RWPE1 (cell line): ENCODE measurements around the gene PXDN.
"Not testable (repeated sequence)": the region's sequence is repeated elsewhere in the genome, so short reads cannot be mapped to it uniquely, and the experiment has no call there.

Source experiments
- CTCF ChIA-PET: fragments of 350-600 bp; sonication (Branson Sonifier 250); formaldehyde crosslinking; extraction: SDS; loops from one replicate; lab custom pipeline; 2021; lab: Yijun Ruan, JAX
- POLR2A ChIA-PET: fragments of 400-600 bp; formaldehyde crosslinking; extraction: SDS; loops from one replicate; lab custom pipeline; 2020; ENCODE audit warnings: antibody characterized with exemption; ENCODE audit not compliant: low non-redundant PET; lab: Yijun Ruan, JAX
- DNase-seq: peaks from one replicate; pipeline ENCODE4 v3.0.0; 2012; ENCODE audit warnings: low spot score
- H3K27ac ChIP-seq: fragments of 450-650 bp; 2 replicates; pipeline ENCODE4 v1.5.1; 2017
- TF ChIP-seq, protein P1 (sequence below): fragments of 450-650 bp; conservative IDR thresholded peaks from 2 replicates; pipeline ENCODE4 v1.5.1; 2017; ENCODE audit warnings: low read depth, mild to moderate bottlenecking

PXDN gene

GRCh38 chr2:1739322-1739957, 4.9 kb downstream of the PXDN start:
- no peak for DNase-seq
- peak overlapping the region; percentile 52 for H3K27ac ChIP-seq
- TF ChIP-seq, protein P1, sequence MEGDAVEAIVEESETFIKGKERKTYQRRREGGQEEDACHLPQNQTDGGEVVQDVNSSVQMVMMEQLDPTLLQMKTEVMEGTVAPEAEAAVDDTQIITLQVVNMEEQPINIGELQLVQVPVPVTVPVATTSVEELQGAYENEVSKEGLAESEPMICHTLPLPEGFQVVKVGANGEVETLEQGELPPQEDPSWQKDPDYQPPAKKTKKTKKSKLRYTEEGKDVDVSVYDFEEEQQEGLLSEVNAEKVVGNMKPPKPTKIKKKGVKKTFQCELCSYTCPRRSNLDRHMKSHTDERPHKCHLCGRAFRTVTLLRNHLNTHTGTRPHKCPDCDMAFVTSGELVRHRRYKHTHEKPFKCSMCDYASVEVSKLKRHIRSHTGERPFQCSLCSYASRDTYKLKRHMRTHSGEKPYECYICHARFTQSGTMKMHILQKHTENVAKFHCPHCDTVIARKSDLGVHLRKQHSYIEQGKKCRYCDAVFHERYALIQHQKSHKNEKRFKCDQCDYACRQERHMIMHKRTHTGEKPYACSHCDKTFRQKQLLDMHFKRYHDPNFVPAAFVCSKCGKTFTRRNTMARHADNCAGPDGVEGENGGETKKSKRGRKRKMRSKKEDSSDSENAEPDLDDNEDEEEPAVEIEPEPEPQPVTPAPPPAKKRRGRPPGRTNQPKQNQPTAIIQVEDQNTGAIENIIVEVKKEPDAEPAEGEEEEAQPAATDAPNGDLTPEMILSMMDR = no peak
- ChIA-PET CTCF (interaction anchor here (1.1 to 1.2 kb wide), 2 partner anchors 11 to 63 kb away, joined by 3 to 6 read pairs; no protein-coding TSS in a partner anchor), POLR2A (no interaction called here)

DNA sequence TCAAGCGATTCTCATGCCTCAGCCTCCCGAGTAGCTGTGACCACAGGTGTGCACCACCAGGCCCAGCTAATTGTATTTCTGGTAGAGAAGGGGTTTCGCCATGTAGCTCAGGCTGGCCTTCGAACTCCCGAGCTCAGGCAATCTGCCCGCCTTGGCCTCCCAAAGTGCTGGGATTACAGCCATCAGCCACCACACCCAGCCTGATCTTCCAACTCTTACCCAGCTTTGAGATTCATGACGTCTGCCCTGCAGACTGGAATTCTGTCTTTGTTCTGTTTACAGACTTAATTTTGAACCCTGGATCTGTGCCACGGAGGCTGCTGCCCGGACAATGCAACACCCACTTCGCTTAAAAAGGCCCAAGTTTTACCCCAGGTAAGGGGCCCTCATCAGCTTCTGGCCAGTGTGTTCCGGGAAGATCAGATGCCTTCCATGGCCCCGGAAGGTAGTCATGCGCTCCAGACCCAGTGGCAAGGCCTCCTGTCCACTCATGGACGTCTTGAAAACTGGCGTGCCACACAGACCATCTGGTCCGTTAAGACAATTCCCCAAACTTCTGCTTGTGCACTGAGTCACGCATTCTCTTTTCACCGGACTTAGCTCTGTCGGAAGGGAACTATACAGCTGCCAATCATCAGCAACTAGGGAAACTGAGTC, 5.5 kb downstream of the PXDN start:
- POLR2A ChIA-PET = no interaction called here
- TF ChIP-seq, protein P1 = no peak
- peak overlapping the region; percentile 34 for H3K27ac ChIP-seq
- DNase-seq = no peak
- CTCF ChIA-PET = interaction anchor here (1.1 to 1.2 kb wide), 2 partner anchors 12 to 63 kb away, joined by 3 to 6 read pairs; no protein-coding TSS in a partner anchor

GRCh38 chr2:1738163-1738562, 6.2 kb downstream of the PXDN start:
- H3K27ac ChIP-seq = peak overlapping the region; percentile 34
- no peak for DNase-seq
- TF ChIP-seq, protein P1 = no peak
- POLR2A ChIA-PET = no interaction called here
- CTCF ChIA-PET = no interaction called here

DNA sequence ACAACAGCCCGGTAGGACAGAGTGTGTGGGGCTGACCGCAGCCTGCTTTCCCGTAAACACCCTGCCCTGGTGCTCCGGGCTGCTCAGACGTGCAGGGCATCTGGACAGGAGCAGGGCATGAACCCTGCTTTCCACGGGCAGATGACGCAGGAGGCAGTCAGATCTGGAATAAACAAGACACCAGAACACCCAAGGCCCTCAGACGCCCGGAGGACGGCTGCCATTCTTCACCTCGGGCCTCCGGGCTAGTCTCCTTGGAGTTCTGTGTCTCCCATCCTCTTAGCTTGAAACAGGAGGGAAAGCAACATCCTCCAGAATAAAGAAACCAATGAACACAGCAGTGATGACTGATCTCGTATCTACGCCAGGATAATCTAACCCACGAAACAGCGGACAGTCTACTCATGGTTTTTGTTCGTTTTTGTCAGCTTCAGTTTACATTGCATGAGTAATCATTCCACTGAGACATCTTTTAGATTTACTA, 7.3 kb downstream of the PXDN start:
- TF ChIP-seq, protein P1 = no peak
- DNase-seq = no peak
- ChIA-PET POLR2A (no interaction called here), CTCF (interaction anchor here (0.6 to 0.7 kb wide), 4 partner anchors 13 to 183 kb away, joined by 3 to 5 read pairs (median 3); no protein-coding TSS in a partner anchor)
- H3K27ac ChIP-seq = peak overlapping the region; percentile 54

DNA sequence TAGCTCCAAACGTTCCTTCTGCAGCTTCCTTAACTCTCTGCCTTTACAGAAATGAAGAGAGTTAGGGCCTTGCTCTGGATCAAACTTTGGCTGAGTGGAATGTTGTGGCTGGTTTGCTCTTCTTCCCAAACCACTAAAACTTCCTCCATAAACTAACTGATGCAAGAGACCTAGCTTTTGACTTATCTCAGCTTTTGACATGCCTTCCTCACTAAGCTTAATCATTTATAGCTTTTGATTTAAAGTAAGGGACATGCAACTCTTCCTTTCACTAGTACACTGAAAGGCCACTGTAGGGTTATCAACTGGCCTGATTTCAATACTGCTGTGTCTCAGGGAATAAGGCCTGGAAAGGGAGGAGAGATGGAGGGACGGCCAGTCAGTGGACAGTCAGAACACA, 8.3 kb downstream of the PXDN start:
- no peak overlapping the region for H3K27ac ChIP-seq
- ChIA-PET POLR2A (no interaction called here), CTCF (no interaction called here)
- DNase-seq = no peak
- TF ChIP-seq, protein P1 = no peak

GRCh38 chr2:1733298-1733697, 11.0 kb downstream of the PXDN start:
- peak overlapping the region; percentile 68 for H3K27ac ChIP-seq
- POLR2A ChIA-PET, CTCF ChIA-PET: not testable (repeated sequence)

More at GRCh38 chr2:1733298-1733697, 11.0 kb downstream of the PXDN start:
- not testable (repeated sequence) for DNase-seq
